Spinal cord (tissue), 10 donors: ENCODE results near the gene C9orf78. TPM values are rescaled to one million over a fixed set of nuclear protein-coding genes. Genes with fewer than 3 reads are reported as not detected.
A peak's percentile ranks its signal among the peaks of the same experiment; 100 is the strongest.

Source experiments
- DNase-seq, 6 donors: peaks; one replicate each; pipeline versions ENCODE4 v3.0.0 to v3.0.0-alpha.2; 2013 to 2015; ENCODE audit warnings: low spot score in 6 of 6, low read depth in 4 of 6
- H3K27ac ChIP-seq: one replicate; pipeline ENCODE4 v1.5.1; 2013; ENCODE audit warnings: low read depth, low read length, control low read depth
- H3K27me3 ChIP-seq: one replicate; pipeline ENCODE4 v1.6.1; 2013; ENCODE audit warnings: low read length; ENCODE audit not compliant: control insufficient read depth, insufficient read depth
- H3K36me3 ChIP-seq: one replicate; pipeline ENCODE4 v1.6.1; 2013; ENCODE audit warnings: low read length; ENCODE audit not compliant: control insufficient read depth, insufficient read depth
- H3K4me1 ChIP-seq: one replicate; pipeline ENCODE4 v1.6.1; 2013; ENCODE audit warnings: low read length; ENCODE audit not compliant: control insufficient read depth, insufficient read depth
- H3K4me3 ChIP-seq: one replicate; pipeline ENCODE4 v1.5.1; 2013; ENCODE audit warnings: low read depth, low read length, control low read depth
- H3K9me3 ChIP-seq: one replicate; pipeline ENCODE4 v1.6.1; 2013; ENCODE audit warnings: low read length; ENCODE audit not compliant: control insufficient read depth, insufficient read depth
- WGBS: methylation state at CpG from one replicate; pipeline ENCODE4 v1.1.5; 2013; ENCODE audit warnings: missing lambda C conversion rate; ENCODE audit not compliant: insufficient coverage; 5-methylcytosine and 5-hydroxymethylcytosine counted together
- polyA plus RNA-seq, 2 donors: library from polyadenylated mRNA; unstranded; fragments of 120-200 nt; gene quantifications; one replicate each; pipeline ENCODE4 v1.2.1, GENCODE V29; 2013; ENCODE audit not compliant: insufficient read length in 2 of 2
- total RNA-seq, 2 donors: library from RNA; depleted of rRNA in 1 of 2; stranded (reverse); fragments of 120-200 nt in 1 of 2; fragments of >200 nt in 1 of 2; gene quantifications; one replicate each; pipeline versions ENCODE4 v1.2.3 to v1.2.4, GENCODE V29; 2013 to 2014
- donor health status: healthy.

The C9orf78 gene
- total and polyA plus RNA-seq, 4 donors, result 41.8 to 78.2 (median 69.1) TPM

DNA sequence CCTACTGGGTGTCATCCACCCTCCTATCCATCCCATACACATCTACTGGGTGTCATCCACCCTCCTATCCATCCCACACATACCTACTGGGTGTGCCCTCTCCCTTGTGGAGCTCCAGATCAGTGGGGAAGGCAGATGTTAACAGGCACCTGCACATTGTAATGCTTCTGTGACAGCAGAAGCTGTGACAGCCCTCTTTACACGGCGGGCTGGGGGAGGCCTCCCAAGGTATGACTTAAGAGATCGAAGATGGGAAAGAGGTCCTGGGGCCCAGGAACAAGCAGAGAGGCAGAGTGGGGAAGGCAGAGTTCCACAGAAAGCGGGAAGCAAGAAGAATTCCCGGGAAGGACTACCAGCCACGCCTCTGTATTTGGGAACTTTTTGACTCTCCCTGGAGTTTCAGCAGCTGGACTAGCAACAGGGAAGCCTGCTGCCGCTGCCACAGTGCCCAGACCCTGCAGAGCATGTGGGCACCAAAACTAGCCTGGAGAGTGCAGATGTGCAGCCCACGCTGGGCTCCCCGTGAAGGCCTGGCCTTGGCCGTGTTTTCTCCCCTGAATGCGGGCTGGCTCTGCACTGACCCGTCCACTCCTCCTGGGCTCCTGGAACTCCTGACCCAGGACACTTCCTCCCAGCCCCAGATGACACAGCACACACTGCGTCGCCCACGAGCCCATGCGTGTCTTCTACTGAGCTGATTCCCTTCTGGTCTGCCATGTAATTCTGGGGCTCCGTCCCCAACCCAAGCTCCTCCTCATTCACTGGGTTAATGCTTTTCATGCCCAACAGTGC lies 20.4 kb downstream of the C9orf78 start:
- no peak overlapping the region for H3K4me3 ChIP-seq
- H3K9me3 ChIP-seq, result no peaks in the 10 kb centered on the region
- peaks cover 82% of the 10 kb centered on the region for H3K36me3 ChIP-seq
- no peak for DNase-seq
- H3K27me3 ChIP-seq, result no peaks in the 10 kb centered on the region
- 94% methylated on average over 17 of the region's 17 CpGs for WGBS
- peaks cover 7% of the 10 kb centered on the region for H3K4me1 ChIP-seq
- H3K27ac ChIP-seq, result no peak overlapping the region

DNA sequence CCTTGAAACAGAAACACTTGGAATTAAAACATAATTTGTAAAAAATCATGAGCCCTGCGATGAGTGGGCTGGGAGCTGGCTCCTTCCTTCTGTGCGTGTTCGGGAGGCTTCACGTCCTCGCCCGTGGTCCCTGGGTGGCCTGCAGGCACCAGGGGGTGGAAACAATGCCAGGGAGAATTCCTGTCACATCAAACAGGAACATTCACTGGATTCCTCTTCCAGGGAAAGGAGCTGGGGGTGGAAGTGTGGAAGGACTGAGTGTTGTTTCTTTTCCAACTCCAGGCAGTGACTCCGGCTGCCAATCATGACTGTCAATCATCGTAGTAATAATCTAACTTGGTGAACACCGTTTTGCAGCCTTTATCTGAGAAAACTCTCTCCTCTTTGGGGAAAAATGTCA lies 21.4 kb downstream of the C9orf78 start:
- Histone ChIP-seq H3K4me3 (no peak overlapping the region), H3K4me1 (peaks cover 9% of the 10 kb centered on the region), H3K27me3 (no peaks in the 10 kb centered on the region), H3K9me3 (no peaks in the 10 kb centered on the region), H3K27ac (no peak overlapping the region), H3K36me3 (peaks cover 83% of the 10 kb centered on the region)
- no peak for DNase-seq
- WGBS, result 86% methylated on average over 4 of the region's 9 CpGs

DNA sequence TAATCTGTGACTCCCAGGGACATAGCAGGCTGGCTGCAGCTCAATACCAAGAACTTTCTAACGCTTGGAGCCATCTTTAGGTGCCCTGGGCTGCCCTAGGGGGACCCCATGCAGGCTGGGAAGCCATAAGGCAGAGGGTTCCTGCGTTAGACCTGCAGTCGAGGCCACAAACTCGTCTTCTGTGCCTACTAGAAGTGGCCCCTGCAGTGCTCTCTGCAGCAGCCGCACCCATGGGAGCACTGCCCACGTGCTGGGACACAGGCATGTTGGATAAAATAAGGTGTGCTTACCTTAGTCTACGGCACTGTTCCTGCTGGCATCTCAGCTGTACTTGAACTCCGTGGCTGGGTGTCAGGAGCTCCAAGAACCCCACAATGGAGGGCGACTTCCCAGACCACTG lies 22.7 kb downstream of the C9orf78 start:
- Histone ChIP-seq H3K27me3 (no peaks in the 10 kb centered on the region), H3K36me3 (peaks cover 76% of the 10 kb centered on the region), H3K4me1 (peaks cover 9% of the 10 kb centered on the region), H3K27ac (no peak overlapping the region), H3K4me3 (no peak overlapping the region), H3K9me3 (no peaks in the 10 kb centered on the region)
- WGBS, result 89% methylated on average over 9 of the region's 9 CpGs
- no peak for DNase-seq

DNA sequence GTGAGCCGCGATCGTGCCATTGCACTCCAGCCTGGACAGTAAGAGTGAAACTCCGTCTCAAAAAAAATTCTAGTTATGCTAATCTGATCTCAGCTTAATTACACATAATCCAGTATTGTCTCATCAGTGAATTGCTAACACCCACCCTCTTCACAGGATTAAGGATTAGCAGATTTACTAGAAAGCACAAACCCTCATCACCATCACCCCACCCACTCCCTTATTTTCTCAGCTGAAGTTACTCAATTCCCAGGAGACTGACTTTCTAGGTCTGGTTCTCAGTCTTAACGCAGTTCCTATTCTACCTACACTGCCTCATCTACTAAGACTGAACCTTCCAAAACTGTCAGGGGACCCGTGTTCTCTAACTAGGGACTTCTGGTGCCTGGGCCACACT lies 23.1 kb downstream of the C9orf78 start:
- no peak overlapping the region for H3K27ac ChIP-seq
- no peaks in the 10 kb centered on the region for H3K27me3 ChIP-seq
- H3K4me3 ChIP-seq, result no peak overlapping the region
- H3K9me3 ChIP-seq, result no peaks in the 10 kb centered on the region
- peaks cover 75% of the 10 kb centered on the region for H3K36me3 ChIP-seq
- peaks cover 9% of the 10 kb centered on the region for H3K4me1 ChIP-seq
- DNase-seq, result no peak
- WGBS, result 84% methylated on average over 6 of the region's 6 CpGs

DNA sequence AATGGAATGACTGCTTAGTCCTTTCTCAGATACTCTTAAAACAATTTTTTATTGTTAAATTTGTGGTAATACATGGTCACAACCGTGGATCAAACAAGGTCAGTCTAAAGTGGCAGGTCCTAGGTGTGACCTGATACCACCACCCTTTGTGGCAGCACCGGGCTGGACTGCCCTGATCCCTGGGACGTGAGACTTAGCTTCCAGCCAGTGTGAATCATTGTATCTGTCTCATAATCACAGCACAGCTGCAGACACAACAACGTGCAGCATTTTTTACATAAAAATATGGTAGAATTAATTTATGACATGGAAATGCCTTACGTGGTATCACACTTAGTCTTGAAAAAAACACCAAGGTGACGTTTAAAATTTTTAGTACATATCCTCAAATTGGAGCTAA lies 24.3 kb downstream of the C9orf78 start:
- WGBS, result 80% methylated on average over 1 of the region's 6 CpGs
- H3K27ac ChIP-seq, result no peak overlapping the region
- no peak overlapping the region for H3K4me3 ChIP-seq
- no peaks in the 10 kb centered on the region for H3K27me3 ChIP-seq
- H3K36me3 ChIP-seq, result peaks cover 74% of the 10 kb centered on the region
- no peaks in the 10 kb centered on the region for H3K9me3 ChIP-seq
- DNase-seq, result no peak
- H3K4me1 ChIP-seq, result peaks cover 9% of the 10 kb centered on the region

DNA sequence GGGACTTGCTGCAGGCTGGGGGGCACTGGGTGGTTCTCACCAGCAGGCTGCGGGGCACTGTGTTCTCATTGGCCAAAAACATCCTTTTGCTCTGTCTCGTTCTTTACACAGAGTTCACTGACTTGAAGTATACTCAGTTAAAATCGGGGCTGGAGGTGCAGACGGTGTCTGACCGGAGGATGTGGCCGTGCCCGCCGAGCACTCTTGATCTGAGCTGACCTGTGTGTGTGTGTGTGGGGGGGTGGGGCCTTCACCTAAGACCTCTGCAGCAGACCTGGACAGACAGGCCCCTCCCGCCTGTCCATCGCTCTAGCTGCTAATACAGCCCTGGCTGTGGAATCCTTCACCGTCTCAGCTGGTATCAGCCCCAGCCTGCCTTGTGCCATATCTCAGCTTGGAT lies 25.0 kb downstream of the C9orf78 start:
- no peak overlapping the region for H3K4me3 ChIP-seq
- no peaks in the 10 kb centered on the region for H3K27me3 ChIP-seq
- H3K36me3 ChIP-seq, result peaks cover 71% of the 10 kb centered on the region
- DNase-seq, result no peak
- WGBS, result 87% methylated on average over 9 of the region's 11 CpGs
- peaks cover 9% of the 10 kb centered on the region for H3K4me1 ChIP-seq
- no peak overlapping the region for H3K27ac ChIP-seq
- H3K9me3 ChIP-seq, result no peaks in the 10 kb centered on the region

DNA sequence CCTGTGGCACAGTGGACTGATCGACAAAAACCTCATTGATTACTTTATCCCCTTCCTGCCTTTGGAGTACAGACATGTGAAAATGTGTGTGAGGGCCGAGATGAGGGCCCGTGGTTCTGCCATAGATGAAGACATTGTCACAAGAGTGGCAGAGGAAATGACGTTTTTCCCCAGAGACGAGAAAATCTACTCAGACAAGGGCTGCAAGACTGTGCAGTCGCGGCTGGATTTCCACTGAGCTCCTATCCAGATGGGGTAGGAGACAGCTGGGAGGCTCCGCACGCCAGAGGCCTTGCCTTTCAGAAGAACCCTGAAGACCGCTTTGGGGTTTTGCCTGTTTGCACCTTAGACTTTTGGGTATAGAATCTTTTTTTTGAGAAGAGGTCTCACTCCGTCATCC lies 25.7 kb downstream of the C9orf78 start:
- no peaks in the 10 kb centered on the region for H3K9me3 ChIP-seq
- peak in 2 of 6 donors; percentile 7 to 33 for DNase-seq
- H3K27ac ChIP-seq, result no peak overlapping the region
- no peaks in the 10 kb centered on the region for H3K27me3 ChIP-seq
- H3K4me3 ChIP-seq, result no peak overlapping the region
- 60% methylated on average over 10 of the region's 11 CpGs for WGBS
- peaks cover 66% of the 10 kb centered on the region for H3K36me3 ChIP-seq
- H3K4me1 ChIP-seq, result peaks cover 10% of the 10 kb centered on the region

DNA sequence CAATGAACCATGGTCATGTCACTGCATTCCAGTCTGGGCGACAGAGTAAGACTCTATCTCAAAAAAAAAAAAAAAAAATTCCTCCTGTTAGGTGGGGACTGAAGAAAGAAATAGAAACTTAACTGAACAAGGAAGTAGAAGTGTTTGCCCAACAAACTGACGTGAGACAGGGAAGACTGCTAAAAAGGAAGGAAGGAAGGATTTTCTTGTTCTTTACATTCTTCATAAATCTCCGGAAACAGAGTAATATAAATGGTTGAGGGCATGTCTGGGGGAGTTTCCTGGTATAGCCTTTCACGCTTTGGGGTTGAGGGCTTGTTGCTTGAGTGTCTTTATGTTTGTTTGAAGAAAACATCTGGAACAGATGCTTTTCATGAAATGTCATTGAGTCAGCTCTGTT lies 29.0 kb downstream of the C9orf78 start:
- 73% methylated on average over 3 of the region's 4 CpGs for WGBS
- Histone ChIP-seq H3K36me3 (peaks cover 45% of the 10 kb centered on the region), H3K4me3 (no peak overlapping the region), H3K9me3 (no peaks in the 10 kb centered on the region), H3K27ac (no peak overlapping the region), H3K27me3 (no peaks in the 10 kb centered on the region), H3K4me1 (peaks cover 20% of the 10 kb centered on the region)
- no peak for DNase-seq

DNA sequence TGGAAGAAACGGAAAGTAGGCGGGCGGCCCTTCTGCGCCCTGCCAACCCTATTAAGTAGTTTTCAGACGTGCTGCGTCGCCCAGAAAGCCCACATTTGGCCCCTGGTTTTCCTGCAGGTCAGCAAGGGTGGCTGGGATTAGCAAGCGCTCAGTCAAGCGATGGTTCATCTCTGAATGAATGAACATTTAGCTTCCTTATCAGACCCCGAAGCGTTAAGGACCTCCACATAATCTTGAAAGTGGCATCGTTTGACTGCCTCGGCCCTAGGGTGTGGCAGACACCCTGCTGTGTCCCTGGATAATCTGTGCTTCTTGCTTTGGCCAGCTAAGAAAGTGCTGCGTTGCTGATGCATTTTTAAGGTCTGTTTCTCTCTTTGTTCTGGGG lies 31.4 kb downstream of the C9orf78 start:
- Histone ChIP-seq H3K36me3 (peaks cover 28% of the 10 kb centered on the region), H3K9me3 (no peaks in the 10 kb centered on the region), H3K4me1 (peaks cover 11% of the 10 kb centered on the region), H3K4me3 (peak overlapping the region; percentile 59), H3K27me3 (no peaks in the 10 kb centered on the region), H3K27ac (no peak overlapping the region)
- WGBS, result 3% methylated on average over 13 of the region's 14 CpGs
- no peak for DNase-seq
